Measurements from ENCODE around the gene ICA1L.

Gene ICA1L

DNA sequence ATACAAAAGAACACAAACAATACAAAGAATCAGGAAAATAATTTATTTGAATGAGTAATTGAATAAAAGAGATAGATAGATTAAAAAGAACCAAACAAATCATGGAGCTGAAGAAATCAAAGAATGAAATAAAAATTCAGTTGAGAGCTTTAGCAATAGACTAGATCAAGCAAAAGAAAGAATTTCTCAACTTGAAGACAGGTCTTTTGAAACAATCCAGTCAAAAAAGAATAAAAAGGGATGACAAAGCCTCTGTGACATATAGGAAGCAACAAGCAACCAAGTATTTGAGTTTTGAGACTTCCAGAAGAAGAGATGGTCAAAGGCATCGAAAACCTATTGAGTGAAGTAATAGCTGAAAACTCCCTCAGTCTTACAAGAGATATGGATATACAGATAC is 128.0 kb downstream of the ICA1L start:
- DNase-seq (ENCODE audit: low read depth): no peak
- TF ChIP-seq, protein P1, sequence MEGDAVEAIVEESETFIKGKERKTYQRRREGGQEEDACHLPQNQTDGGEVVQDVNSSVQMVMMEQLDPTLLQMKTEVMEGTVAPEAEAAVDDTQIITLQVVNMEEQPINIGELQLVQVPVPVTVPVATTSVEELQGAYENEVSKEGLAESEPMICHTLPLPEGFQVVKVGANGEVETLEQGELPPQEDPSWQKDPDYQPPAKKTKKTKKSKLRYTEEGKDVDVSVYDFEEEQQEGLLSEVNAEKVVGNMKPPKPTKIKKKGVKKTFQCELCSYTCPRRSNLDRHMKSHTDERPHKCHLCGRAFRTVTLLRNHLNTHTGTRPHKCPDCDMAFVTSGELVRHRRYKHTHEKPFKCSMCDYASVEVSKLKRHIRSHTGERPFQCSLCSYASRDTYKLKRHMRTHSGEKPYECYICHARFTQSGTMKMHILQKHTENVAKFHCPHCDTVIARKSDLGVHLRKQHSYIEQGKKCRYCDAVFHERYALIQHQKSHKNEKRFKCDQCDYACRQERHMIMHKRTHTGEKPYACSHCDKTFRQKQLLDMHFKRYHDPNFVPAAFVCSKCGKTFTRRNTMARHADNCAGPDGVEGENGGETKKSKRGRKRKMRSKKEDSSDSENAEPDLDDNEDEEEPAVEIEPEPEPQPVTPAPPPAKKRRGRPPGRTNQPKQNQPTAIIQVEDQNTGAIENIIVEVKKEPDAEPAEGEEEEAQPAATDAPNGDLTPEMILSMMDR (IDR thresholded peaks at IDR 0.05; ENCODE audit: control insufficient read depth, insufficient read depth, low read depth, low read length, missing control alignments): no peak
- H3K4me3 ChIP-seq (ENCODE audit: control insufficient read depth, low read depth, low read length): no peak overlapping the region

DNA sequence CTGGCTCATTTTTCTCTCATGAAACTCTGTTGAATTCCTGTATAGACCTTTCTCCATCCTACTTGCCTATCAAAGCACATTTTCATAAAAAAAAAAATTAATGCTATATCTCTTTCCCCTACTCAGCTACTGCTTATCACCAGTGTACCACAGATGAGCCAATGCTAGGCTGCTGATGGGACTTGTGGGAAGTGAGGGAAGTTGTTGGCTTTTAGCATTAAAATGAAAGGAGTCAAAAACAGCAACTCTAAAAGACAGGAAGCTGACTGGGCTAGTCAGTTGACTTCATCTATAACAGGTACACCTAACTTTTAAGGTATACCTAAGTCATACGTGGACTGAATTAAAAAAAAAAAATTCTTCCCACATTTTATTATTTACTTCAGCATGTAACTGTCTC is 134.7 kb downstream of the ICA1L start:
- TF ChIP-seq, protein P1 (IDR thresholded peaks at IDR 0.05; ENCODE audit: control insufficient read depth, insufficient read depth, low read depth, low read length, missing control alignments): no peak
- no peak for DNase-seq (ENCODE audit: low read depth)
- no peak overlapping the region for H3K4me3 ChIP-seq (ENCODE audit: control insufficient read depth, low read depth, low read length)

DNA sequence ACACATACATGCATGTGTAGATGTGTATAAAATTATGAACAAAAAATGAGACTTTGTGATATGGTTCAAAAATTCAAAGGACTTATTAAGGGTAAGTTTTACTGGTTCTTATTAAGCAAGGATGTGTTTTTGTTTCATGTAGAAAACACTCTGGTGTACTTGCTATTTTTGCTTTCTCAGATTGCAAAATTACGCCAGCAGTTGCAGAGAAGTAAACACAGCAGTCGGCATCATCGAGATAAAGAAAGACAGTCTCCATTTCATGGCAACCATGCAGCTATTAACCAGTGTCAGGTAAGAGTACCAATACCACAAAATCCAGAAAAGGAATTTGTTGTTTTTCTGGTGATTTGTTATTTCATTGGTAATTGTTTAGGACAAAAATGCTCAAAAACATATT is 145.5 kb downstream of the ICA1L start:
- no peak overlapping the region for H3K4me3 ChIP-seq (ENCODE audit: control insufficient read depth, low read depth, low read length)
- TF ChIP-seq, protein P1 (IDR thresholded peaks at IDR 0.05; ENCODE audit: control insufficient read depth, insufficient read depth, low read depth, low read length, missing control alignments): no peak
- no peak for DNase-seq (ENCODE audit: low read depth)

DNA sequence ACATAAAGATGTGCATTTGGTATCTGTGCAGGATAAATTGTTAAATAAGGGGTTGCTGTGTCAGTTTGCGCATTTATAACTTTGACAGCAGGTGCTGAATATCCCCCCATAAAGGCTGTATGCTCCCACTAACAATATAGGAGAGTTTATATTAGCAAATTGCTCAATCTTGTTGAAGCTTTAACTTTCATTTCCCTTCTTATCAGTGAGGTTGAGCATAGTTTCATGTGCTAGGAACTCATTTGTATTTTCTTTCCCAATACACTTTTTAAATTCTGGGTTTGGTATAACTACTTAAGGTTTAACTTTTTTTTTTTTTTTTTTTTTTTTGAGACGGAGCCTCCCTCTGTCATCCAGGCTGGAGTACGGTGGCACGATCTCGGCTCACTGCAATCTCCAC is 147.8 kb downstream of the ICA1L start:
- H3K4me3 ChIP-seq (ENCODE audit: control insufficient read depth, low read depth, low read length): no peak overlapping the region
- TF ChIP-seq, protein P1 (IDR thresholded peaks at IDR 0.05; ENCODE audit: control insufficient read depth, insufficient read depth, low read depth, low read length, missing control alignments): no peak
- no peak for DNase-seq (ENCODE audit: low read depth)

Data from AG09309 (cell line).